ENCODE results near the gene PAQR9. TPM values are rescaled to one million over a fixed set of nuclear protein-coding genes. Genes with fewer than 3 reads are reported as not detected.
A peak's percentile ranks its signal among the peaks of the same experiment; 100 is the strongest.

The PAQR9 gene
- total RNA-seq, result under 1 TPM; 0.26 to 0.33 TPM

GRCh38 chr3:142963516-142964448 is at the start of gene PAQR9:
Gene PAQR9 (minus strand): TSS chr3:142963674. CDS start chr3:142963336, 338 bp downstream.
- TF ChIP-seq CTCF (IDR thresholded peaks at IDR 0.05) (no peak), POLR2A (IDR thresholded peaks at IDR 0.05) (no peak)
- Histone ChIP-seq H3K4me1 (peaks cover 13% of the 10 kb centered on the region), H3K27me3 (peaks cover 0 to 5% of the 10 kb centered on the region in 2 donors), H3K4me3 (peak within 1 kb of the TSS; percentile 25 to 32), H3K27ac (no peak within 1 kb of the TSS), H3K36me3 (replicated peaks in 1 of 2; ENCODE audit: insufficient read depth in 1 of 2, low read depth in 2 of 2) (no peaks in the 10 kb centered on the region), H3K9me3 (no peaks in the 10 kb centered on the region)
- intact Hi-C loops (cut with DNase I), result no loop called here
- 2 to 14% methylated on average over 20 to 112 of the region's 117 CpGs for WGBS, 2 donors
- DNase-seq, result peak in 1 of 4 donors; percentile 13
- peak; percentile 66 for ATAC-seq

- TF ChIP-seq POLR2A (IDR thresholded peaks at IDR 0.05) (no peak), CTCF (IDR thresholded peaks at IDR 0.05) (no peak)
- intact Hi-C loops (cut with DNase I), result no loop called here
Observed at GRCh38 chr3:143011705-143012104, 48.2 kb upstream of the PAQR9 start.

GRCh38 chr3:143010024-143010423 is 46.5 kb upstream of the PAQR9 start:
- no peaks in the 10 kb centered on the region for H3K36me3 ChIP-seq (replicated peaks in 1 of 2; ENCODE audit: insufficient read depth in 1 of 2, low read depth in 2 of 2)
- no peak for TF ChIP-seq POLR2A (IDR thresholded peaks at IDR 0.05)
- no peak for TF ChIP-seq CTCF (IDR thresholded peaks at IDR 0.05)
- no peak overlapping the region for H3K27ac ChIP-seq
- no peaks in the 10 kb centered on the region for H3K9me3 ChIP-seq
- no peaks in the 10 kb centered on the region for H3K27me3 ChIP-seq
- 65 to 70% methylated on average over 3 of the region's 3 CpGs for WGBS, 2 donors
- intact Hi-C loops (cut with DNase I), result no loop called here
- DNase-seq, result no peak
- no peak for ATAC-seq
- H3K4me1 ChIP-seq, result peaks cover 13% of the 10 kb centered on the region
- H3K4me3 ChIP-seq, result no peak overlapping the region

More at GRCh38 chr3:143011705-143012104, 48.2 kb upstream of the PAQR9 start:
- DNase-seq (no peak), ATAC-seq (no peak)
- Histone ChIP-seq H3K27ac (no peak overlapping the region), H3K36me3 (replicated peaks in 1 of 2; ENCODE audit: insufficient read depth in 1 of 2, low read depth in 2 of 2) (no peaks in the 10 kb centered on the region), H3K9me3 (no peaks in the 10 kb centered on the region), H3K4me1 (peaks cover 13% of the 10 kb centered on the region), H3K27me3 (no peaks in the 10 kb centered on the region), H3K4me3 (no peak overlapping the region)
- 77 to 84% methylated on average over 3 of the region's 3 CpGs for WGBS, 2 donors

- Histone ChIP-seq H3K4me1 (peaks cover 30% of the 10 kb centered on the region), H3K9me3 (no peaks in the 10 kb centered on the region), H3K27me3 (no peaks in the 10 kb centered on the region), H3K4me3 (no peak overlapping the region), H3K36me3 (replicated peaks in 1 of 2; ENCODE audit: insufficient read depth in 1 of 2, low read depth in 2 of 2) (no peaks in the 10 kb centered on the region), H3K27ac (no peak overlapping the region)
- no peak for ATAC-seq
- no peak for DNase-seq
- intact Hi-C loops (cut with DNase I), result no loop called here
- 62 to 83% methylated on average over 2 of the region's 2 CpGs for WGBS, 2 donors
- no peak for TF ChIP-seq POLR2A (IDR thresholded peaks at IDR 0.05)
Observed at GRCh38 chr3:143004823-143005222, 41.3 kb upstream of the PAQR9 start.

GRCh38 chr3:143002727-143003126 is 39.3 kb upstream of the PAQR9 start:
- Histone ChIP-seq H3K36me3 (replicated peaks in 1 of 2; ENCODE audit: insufficient read depth in 1 of 2, low read depth in 2 of 2) (no peaks in the 10 kb centered on the region), H3K4me1 (peaks cover 22% of the 10 kb centered on the region), H3K27ac (no peak overlapping the region), H3K9me3 (no peaks in the 10 kb centered on the region), H3K4me3 (peak overlapping the region in 1 of 2 donors; percentile 100), H3K27me3 (no peaks in the 10 kb centered on the region)
- intact Hi-C loops (cut with DNase I), result no loop called here
- WGBS, 2 donors, result 4% methylated on average over 9 of the region's 9 CpGs
- DNase-seq (no peak), ATAC-seq (no peak)
- TF ChIP-seq POLR2A (IDR thresholded peaks at IDR 0.05) (no peak), CTCF (IDR thresholded peaks at IDR 0.05) (no peak)
